ENCODE data around the gene LIMD2. TPM values are rescaled to one million over a fixed set of nuclear protein-coding genes. Genes with fewer than 3 reads are reported as not detected.

The LIMD2 gene
- total RNA-seq, 2 donors from 2014 or later: 97.5 to 111 TPM

DNA sequence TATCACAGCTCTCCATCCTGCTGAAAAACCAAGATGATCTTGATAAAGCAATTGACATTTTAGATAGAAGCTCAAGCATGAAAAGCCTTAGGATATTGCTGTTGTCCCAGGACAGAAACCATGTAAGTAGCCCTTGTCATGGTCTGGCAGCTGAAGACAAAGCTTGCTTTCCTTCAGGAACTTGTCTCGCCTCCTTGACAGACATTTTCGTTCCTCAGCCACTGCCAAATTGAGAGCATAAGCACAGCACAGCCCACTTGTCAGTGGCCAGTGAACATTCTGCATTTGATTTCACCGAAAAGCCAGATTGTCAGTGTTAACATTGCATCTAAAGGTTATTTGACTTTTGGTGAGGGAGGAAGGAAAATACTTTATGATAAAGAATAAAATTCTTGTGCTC is 42.1 kb downstream of the LIMD2 start:
- Histone ChIP-seq H3K27ac (ENCODE audit: low read depth, low read length) (no peak overlapping the region), H3K36me3 (ENCODE audit: control insufficient read depth, insufficient read depth, low read length) (peaks cover 32% of the 10 kb centered on the region), H3K4me3 (ENCODE audit: low read length) (no peak overlapping the region), H3K27me3 (ENCODE audit: control insufficient read depth, insufficient read depth, low read length, poor library complexity, severe bottlenecking) (no peaks in the 10 kb centered on the region), H3K9ac (ENCODE audit: extremely low read depth, low read length, poor library complexity, severe bottlenecking) (no peak overlapping the region), H3K4me1 (ENCODE audit: control insufficient read depth, insufficient read depth, low read length) (no peaks in the 10 kb centered on the region), H3K9me3 (ENCODE audit: control insufficient read depth, low read length) (no peaks in the 10 kb centered on the region)
- H3K4me1 Mint-ChIP-seq: no peaks in the 10 kb centered on the region
- no peaks in the 10 kb centered on the region for H3K9me3 Mint-ChIP-seq
- DNase-seq: no peak
- WGBS, 2 experiments (ENCODE audit: insufficient coverage in 1 of 2, insufficient read length in 1 of 2): 89 to 100% methylated on average over 2 to 3 of the region's 3 CpGs
- no peak overlapping the region for H3K27ac Mint-ChIP-seq
- no peaks in the 10 kb centered on the region for H3K27me3 Mint-ChIP-seq (ENCODE audit: insufficient read depth)
- TF ChIP-seq, protein P1, sequence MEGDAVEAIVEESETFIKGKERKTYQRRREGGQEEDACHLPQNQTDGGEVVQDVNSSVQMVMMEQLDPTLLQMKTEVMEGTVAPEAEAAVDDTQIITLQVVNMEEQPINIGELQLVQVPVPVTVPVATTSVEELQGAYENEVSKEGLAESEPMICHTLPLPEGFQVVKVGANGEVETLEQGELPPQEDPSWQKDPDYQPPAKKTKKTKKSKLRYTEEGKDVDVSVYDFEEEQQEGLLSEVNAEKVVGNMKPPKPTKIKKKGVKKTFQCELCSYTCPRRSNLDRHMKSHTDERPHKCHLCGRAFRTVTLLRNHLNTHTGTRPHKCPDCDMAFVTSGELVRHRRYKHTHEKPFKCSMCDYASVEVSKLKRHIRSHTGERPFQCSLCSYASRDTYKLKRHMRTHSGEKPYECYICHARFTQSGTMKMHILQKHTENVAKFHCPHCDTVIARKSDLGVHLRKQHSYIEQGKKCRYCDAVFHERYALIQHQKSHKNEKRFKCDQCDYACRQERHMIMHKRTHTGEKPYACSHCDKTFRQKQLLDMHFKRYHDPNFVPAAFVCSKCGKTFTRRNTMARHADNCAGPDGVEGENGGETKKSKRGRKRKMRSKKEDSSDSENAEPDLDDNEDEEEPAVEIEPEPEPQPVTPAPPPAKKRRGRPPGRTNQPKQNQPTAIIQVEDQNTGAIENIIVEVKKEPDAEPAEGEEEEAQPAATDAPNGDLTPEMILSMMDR (conservative IDR thresholded peaks at IDR 0.05): no peak
- no peak overlapping the region for H3K4me3 Mint-ChIP-seq
- peaks cover 38% of the 10 kb centered on the region for H3K36me3 Mint-ChIP-seq (ENCODE audit: low read depth)

DNA sequence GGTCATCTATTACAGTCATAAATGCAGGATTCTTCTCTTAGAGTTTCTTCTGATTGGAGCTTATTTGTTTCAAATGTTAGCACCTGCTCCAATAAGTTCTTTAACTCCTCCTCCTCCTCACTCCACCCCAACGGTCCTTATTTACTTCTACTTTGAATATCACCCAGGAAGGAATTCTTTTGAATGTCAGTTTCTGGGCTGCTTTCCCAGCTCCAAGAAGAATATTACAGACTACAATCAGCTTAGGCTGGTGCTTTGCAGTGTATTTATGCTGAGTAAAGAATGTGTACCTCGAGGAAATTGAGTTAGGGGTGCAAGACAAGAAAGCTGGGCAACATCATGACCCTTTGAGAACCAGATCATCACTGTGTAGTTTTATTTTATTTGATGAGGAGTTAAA is 46.9 kb downstream of the LIMD2 start:
- Histone ChIP-seq H3K4me3 (ENCODE audit: low read length) (no peak overlapping the region), H3K4me1 (ENCODE audit: control insufficient read depth, insufficient read depth, low read length) (no peaks in the 10 kb centered on the region), H3K9me3 (ENCODE audit: control insufficient read depth, low read length) (no peaks in the 10 kb centered on the region), H3K27ac (ENCODE audit: low read depth, low read length) (no peak overlapping the region), H3K36me3 (ENCODE audit: control insufficient read depth, insufficient read depth, low read length) (peaks cover 23% of the 10 kb centered on the region), H3K27me3 (ENCODE audit: control insufficient read depth, insufficient read depth, low read length, poor library complexity, severe bottlenecking) (no peaks in the 10 kb centered on the region), H3K9ac (ENCODE audit: extremely low read depth, low read length, poor library complexity, severe bottlenecking) (no peak overlapping the region)
- peaks cover 28% of the 10 kb centered on the region for H3K36me3 Mint-ChIP-seq (ENCODE audit: low read depth)
- H3K9me3 Mint-ChIP-seq: no peaks in the 10 kb centered on the region
- no peak overlapping the region for H3K4me3 Mint-ChIP-seq
- WGBS, 2 experiments (ENCODE audit: insufficient coverage in 1 of 2, insufficient read length in 1 of 2): 80 to 88% methylated on average over 2 of the region's 2 CpGs
- no peak overlapping the region for H3K27ac Mint-ChIP-seq
- H3K27me3 Mint-ChIP-seq (ENCODE audit: insufficient read depth): no peaks in the 10 kb centered on the region
- DNase-seq: no peak
- H3K4me1 Mint-ChIP-seq: peaks cover 3% of the 10 kb centered on the region
- TF ChIP-seq, protein P1 (conservative IDR thresholded peaks at IDR 0.05): no peak

DNA sequence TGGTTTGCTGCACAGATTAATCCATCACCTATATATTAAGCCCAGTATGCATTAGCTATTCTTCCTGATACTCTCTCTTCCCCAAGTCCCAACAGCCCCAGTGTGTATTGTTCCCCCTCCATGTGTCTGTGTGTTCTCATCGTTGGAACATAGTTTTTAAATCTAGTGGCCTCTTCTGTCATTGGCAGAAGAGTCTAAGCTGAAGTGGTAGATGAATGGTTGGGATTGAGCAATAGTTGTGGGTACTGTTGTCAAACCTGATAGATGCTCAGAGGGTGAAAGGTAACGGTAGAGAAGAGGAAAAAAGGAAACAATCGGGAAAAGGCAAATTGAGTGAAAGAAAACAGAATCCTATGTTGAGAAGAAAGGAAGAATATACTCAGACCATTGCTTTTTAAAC is 47.8 kb downstream of the LIMD2 start:
- Histone ChIP-seq H3K27ac (ENCODE audit: low read depth, low read length) (no peak overlapping the region), H3K4me3 (ENCODE audit: low read length) (no peak overlapping the region), H3K4me1 (ENCODE audit: control insufficient read depth, insufficient read depth, low read length) (no peaks in the 10 kb centered on the region), H3K9ac (ENCODE audit: extremely low read depth, low read length, poor library complexity, severe bottlenecking) (no peak overlapping the region), H3K27me3 (ENCODE audit: control insufficient read depth, insufficient read depth, low read length, poor library complexity, severe bottlenecking) (no peaks in the 10 kb centered on the region), H3K9me3 (ENCODE audit: control insufficient read depth, low read length) (no peaks in the 10 kb centered on the region), H3K36me3 (ENCODE audit: control insufficient read depth, insufficient read depth, low read length) (peaks cover 20% of the 10 kb centered on the region)
- H3K9me3 Mint-ChIP-seq: no peaks in the 10 kb centered on the region
- no peak overlapping the region for H3K27ac Mint-ChIP-seq
- H3K4me1 Mint-ChIP-seq: peaks cover 12% of the 10 kb centered on the region
- TF ChIP-seq, protein P1 (conservative IDR thresholded peaks at IDR 0.05): no peak
- no peak for DNase-seq
- H3K36me3 Mint-ChIP-seq (ENCODE audit: low read depth): peaks cover 28% of the 10 kb centered on the region
- 96 to 100% methylated on average over 2 to 3 of the region's 3 CpGs for WGBS, 2 experiments (ENCODE audit: insufficient coverage in 1 of 2, insufficient read length in 1 of 2)
- H3K27me3 Mint-ChIP-seq (ENCODE audit: insufficient read depth): no peaks in the 10 kb centered on the region
- no peak overlapping the region for H3K4me3 Mint-ChIP-seq

Measured in endodermal cell (in vitro differentiated cells).